Right cardiac atrium (tissue), 5 donors: ENCODE results near the gene CCDC157. TPM values are rescaled to one million over a fixed set of nuclear protein-coding genes. Genes with fewer than 3 reads are reported as not detected.

Experiments
- ATAC-seq, 2 donors: fragments of 200-7000 bp; cut with Tn5 transposase; one replicate each; pipeline versions ENCODE4 v1.8.0 to v1.9.1; 2020; ENCODE audit warnings: moderate library complexity in 2 of 2, mild to moderate bottlenecking in 1 of 2
- DNase-seq, 3 donors: peaks; one replicate each; pipeline ENCODE4 v3.0.0-alpha.2; 2020
- H3K27ac ChIP-seq: one replicate; pipeline ENCODE4 v1.5.1; 2013; ENCODE audit warnings: mild to moderate bottlenecking, low read length, control low read depth, moderate library complexity
- H3K27me3 ChIP-seq: one replicate; pipeline ENCODE4 v1.6.1; 2013; ENCODE audit not compliant: control insufficient read depth, insufficient read depth
- H3K4me1 ChIP-seq: one replicate; pipeline ENCODE4 v1.6.1; 2013; ENCODE audit warnings: low read length; ENCODE audit not compliant: control insufficient read depth, insufficient read depth
- H3K4me3 ChIP-seq: one replicate; pipeline ENCODE4 v1.5.1; 2013; ENCODE audit warnings: low read length, control low read depth
- H3K9me3 ChIP-seq: one replicate; pipeline ENCODE4 v1.6.1; 2013; ENCODE audit warnings: low read length; ENCODE audit not compliant: control insufficient read depth
- WGBS: extraction: QIAGEN DNeasy Blood & Tissue Kit; methylation state at CpG from one replicate; pipeline ENCODE4 v1.1.7; 2013; 5-methylcytosine and 5-hydroxymethylcytosine counted together
- intact Hi-C, 4 donors: fragments of 100-400 bp; cut with DNase I; formaldehyde crosslinking; loops; one replicate each; pipeline versions ENCODE4 v1.11.0 to v1.14.0; 2022 to 2023
- polyA plus RNA-seq: library from polyadenylated mRNA; stranded (reverse); fragments of 200-250 nt; gene quantifications from one replicate; pipeline ENCODE4 v1.2.3, GENCODE V29; 2013
- total RNA-seq, 4 donors: library from RNA; stranded (reverse); fragmentation: NEBNext Ultra II Directional; extraction: Animal tissue kit (Norgen Biotek cat#: 25700); gene quantifications; one replicate each; pipeline ENCODE4 v1.2.1, GENCODE V29; 2021
- donor health status: healthy with polysubstance abuse.
- donor health status: DM: no; HTN: yes; CAD: no.
- donor health status: DM: no; HTN: no; CAD: no.
- donor health status: DM: no; HTN: yes; CAD: no; lungs with severe emphysema.
- donor health status: DM: yes; HTN: yes; CAD: no.

CCDC157 gene
- total and polyA plus RNA-seq, 5 donors: 0.47 to 2.1 (median 1.3) TPM

GRCh38 chr22:30358541-30358940 lies 1.7 kb downstream of the CCDC157 start:
- peaks cover 13% of the 10 kb centered on the region for H3K4me1 ChIP-seq
- H3K9me3 ChIP-seq: no peaks in the 10 kb centered on the region
- no peak for DNase-seq
- H3K27ac ChIP-seq: no peak overlapping the region
- no peaks in the 10 kb centered on the region for H3K27me3 ChIP-seq
- no peak overlapping the region for H3K4me3 ChIP-seq
- no peak for ATAC-seq
- intact Hi-C loops: loop anchor here in 1 of 4 donors (5.0 kb wide), 1 partner anchor 71 kb away; the partner anchor contains the start of gene CASTOR1
- 86% methylated on average over 6 of the region's 6 CpGs for WGBS

DNA sequence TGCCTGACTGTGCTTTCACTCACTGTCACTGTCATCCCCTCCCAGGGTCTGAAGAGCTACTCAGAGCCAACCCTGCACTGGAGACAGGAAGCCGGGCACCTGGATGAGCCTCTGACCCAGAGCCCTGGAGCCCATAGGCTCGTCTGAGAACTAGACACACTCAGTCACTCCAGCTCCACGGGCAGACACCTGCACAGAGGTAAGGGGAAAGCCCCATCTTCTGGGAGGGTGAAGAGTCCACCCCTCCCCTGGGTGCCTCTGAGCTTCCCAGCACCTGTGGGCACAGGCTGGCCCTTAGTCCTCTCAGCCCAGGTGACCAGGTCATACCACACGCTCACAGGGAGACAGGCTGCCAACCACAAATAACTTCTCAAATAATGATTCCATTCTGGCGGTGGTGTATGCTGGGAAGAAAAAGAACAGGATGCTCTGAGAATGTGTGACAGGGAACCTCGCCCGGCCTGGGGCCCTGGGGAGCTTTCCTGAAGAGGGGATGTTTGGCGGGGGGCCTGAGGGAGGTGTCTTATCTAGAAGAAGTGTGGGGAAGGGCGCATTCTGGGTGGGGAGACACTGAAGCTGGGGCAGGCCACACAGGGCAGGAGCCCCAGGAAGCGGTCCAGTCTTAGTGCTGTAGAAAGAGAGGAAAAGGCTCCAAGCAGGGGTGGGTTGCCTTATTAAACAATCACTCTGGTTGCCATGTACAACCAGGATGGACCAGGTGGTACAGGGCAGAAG lies 5.3 kb downstream of the CCDC157 start:
- 85% methylated on average over 10 of the region's 10 CpGs for WGBS

DNA sequence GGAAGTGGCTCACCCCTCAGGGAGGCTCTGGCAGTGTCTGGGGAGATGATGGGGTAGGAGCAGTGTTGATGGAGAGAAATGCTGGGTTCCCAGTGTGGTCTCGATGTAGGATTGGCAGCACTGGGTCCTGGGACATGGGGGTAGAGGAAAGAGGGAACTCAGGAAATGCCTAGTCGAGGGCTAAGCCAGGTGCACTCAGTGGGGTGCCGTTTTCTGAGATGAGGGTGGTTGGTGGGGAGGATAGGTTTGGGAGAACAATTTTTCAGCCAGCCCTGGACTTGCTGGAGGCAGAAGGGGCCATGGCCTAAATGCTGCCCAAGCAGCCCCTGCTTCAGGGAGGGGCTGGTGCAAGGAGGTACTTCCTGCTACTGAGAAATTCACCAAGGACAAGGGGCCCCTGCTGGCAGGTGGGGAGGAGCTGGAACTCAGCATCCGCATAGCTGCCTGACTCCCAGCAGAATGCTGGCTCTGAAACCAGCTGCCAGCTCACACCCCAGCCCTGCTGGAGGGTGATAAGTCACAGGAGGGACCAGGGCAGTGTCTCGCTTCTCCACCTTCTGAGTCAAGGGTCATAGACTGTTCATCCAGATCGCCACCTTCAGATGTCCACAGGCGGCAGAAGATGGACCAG lies 6.0 kb downstream of the CCDC157 start:
- Histone ChIP-seq H3K4me3 (no peak overlapping the region), H3K4me1 (no peaks in the 10 kb centered on the region), H3K27me3 (no peaks in the 10 kb centered on the region), H3K27ac (no peak overlapping the region), H3K9me3 (no peaks in the 10 kb centered on the region)
- no peak for ATAC-seq
- DNase-seq: no peak
- intact Hi-C loops: no loop called here
- 80% methylated on average over 7 of the region's 7 CpGs for whole genome bisulfite sequencing

More for the DNA sequence above, 5.3 kb downstream of the CCDC157 start:
- no peaks in the 10 kb centered on the region for H3K27me3 ChIP-seq
- no peak for DNase-seq
- no peak overlapping the region for H3K27ac ChIP-seq
- H3K9me3 ChIP-seq: no peaks in the 10 kb centered on the region
- H3K4me3 ChIP-seq: no peak overlapping the region
- no peak for ATAC-seq
- intact Hi-C loops: no loop called here
- H3K4me1 ChIP-seq: no peaks in the 10 kb centered on the region

GRCh38 chr22:30365891-30366290 lies 9.1 kb downstream of the CCDC157 start:
- Histone ChIP-seq H3K27ac (no peak overlapping the region), H3K4me1 (no peaks in the 10 kb centered on the region), H3K27me3 (no peaks in the 10 kb centered on the region), H3K4me3 (no peak overlapping the region), H3K9me3 (no peaks in the 10 kb centered on the region)
- DNase-seq: no peak
- 95% methylated on average over 18 of the region's 18 CpGs for WGBS
- intact Hi-C loops: no loop called here
- no peak for ATAC-seq

- intact Hi-C loops: no loop called here
- DNase-seq: no peak
- no peaks in the 10 kb centered on the region for H3K27me3 ChIP-seq
- H3K4me3 ChIP-seq: no peak overlapping the region
- H3K27ac ChIP-seq: no peak overlapping the region
- ATAC-seq: no peak
- no peaks in the 10 kb centered on the region for H3K4me1 ChIP-seq
- H3K9me3 ChIP-seq: no peaks in the 10 kb centered on the region
- 93% methylated on average over 9 of the region's 9 CpGs for WGBS
These were observed 11.6 kb downstream of the CCDC157 start for GRCh38 chr22:30368420-30368819.

DNA sequence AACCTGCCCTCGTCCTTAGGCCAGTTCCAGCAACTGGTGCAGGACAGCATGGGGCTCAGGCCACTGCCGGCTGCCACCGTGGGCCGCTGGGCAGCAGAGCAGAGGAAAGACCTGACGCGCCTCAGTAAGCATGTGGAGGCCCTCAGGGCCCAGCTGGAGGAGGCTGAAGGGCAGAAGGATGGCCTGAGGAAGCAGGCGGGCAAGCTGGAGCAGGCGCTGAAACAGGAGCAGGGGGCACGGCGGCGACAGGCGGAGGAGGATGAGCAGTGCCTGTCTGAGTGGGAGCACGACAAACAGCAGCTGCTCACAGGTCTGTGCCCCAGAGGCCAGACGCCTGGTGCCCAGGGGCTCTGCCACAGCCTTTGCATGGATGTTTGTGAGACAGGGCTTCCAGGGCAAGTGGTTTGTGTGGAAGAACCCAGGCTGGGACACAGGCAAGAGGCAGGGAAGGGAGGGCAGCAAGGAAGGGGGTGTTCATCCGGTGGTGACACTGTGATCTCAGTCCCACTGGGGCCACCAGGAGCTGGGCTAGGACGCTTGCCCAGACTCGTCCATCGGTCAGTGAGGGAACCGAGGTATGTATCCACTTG lies 13.9 kb downstream of the CCDC157 start:
- no peak overlapping the region for H3K4me3 ChIP-seq
- H3K27ac ChIP-seq: no peak overlapping the region
- intact Hi-C loops: no loop called here
- no peaks in the 10 kb centered on the region for H3K27me3 ChIP-seq
- DNase-seq (no peak), ATAC-seq (no peak)
- no peaks in the 10 kb centered on the region for H3K4me1 ChIP-seq
- no peaks in the 10 kb centered on the region for H3K9me3 ChIP-seq
- 69% methylated on average over 19 of the region's 19 CpGs for WGBS

GRCh38 chr22:30371321-30371720 lies 14.5 kb downstream of the CCDC157 start:
- ATAC-seq: no peak
- H3K4me3 ChIP-seq: no peak overlapping the region
- no peaks in the 10 kb centered on the region for H3K9me3 ChIP-seq
- no peaks in the 10 kb centered on the region for H3K4me1 ChIP-seq
- no peak overlapping the region for H3K27ac ChIP-seq
- no peaks in the 10 kb centered on the region for H3K27me3 ChIP-seq
- no peak for DNase-seq
- 90% methylated on average over 9 of the region's 9 CpGs for whole genome bisulfite sequencing
- intact Hi-C loops: no loop called here

- 74% methylated on average over 13 of the region's 13 CpGs for WGBS
- no peak for ATAC-seq
- no peak overlapping the region for H3K27ac ChIP-seq
- no peaks in the 10 kb centered on the region for H3K9me3 ChIP-seq
- DNase-seq: no peak
- H3K27me3 ChIP-seq: no peaks in the 10 kb centered on the region
- intact Hi-C loops: no loop called here
- H3K4me3 ChIP-seq: no peak overlapping the region
- H3K4me1 ChIP-seq: no peaks in the 10 kb centered on the region
These were observed 15.2 kb downstream of the CCDC157 start for GRCh38 chr22:30371981-30372380.

DNA sequence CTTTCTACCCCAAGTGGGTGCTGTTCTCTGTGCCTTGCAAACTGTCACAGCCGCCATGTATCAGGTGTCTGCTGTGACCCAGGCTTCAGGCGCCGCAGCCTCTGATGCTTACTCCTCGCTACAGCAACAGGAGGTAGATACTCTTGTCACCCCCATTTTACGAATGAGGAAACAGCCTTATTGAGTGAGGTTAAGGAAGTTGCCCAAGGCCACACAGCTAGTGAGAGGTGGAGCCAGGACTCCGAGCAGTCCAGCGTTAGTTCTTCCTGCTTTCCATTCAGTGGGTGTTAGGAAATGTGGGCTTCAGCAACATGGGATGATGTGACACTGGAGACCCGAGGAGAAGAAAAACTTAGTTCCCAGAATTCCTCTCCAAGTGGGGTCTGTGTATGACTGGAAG lies 16.1 kb downstream of the CCDC157 start:
- ATAC-seq: no peak
- Histone ChIP-seq H3K27me3 (no peaks in the 10 kb centered on the region), H3K4me3 (no peak overlapping the region), H3K9me3 (no peaks in the 10 kb centered on the region), H3K4me1 (no peaks in the 10 kb centered on the region), H3K27ac (no peak overlapping the region)
- DNase-seq: no peak
- 61% methylated on average over 8 of the region's 8 CpGs for WGBS
- intact Hi-C loops: no loop called here

- Histone ChIP-seq H3K4me3 (no peak overlapping the region), H3K27me3 (no peaks in the 10 kb centered on the region), H3K9me3 (no peaks in the 10 kb centered on the region), H3K27ac (no peak overlapping the region), H3K4me1 (no peaks in the 10 kb centered on the region)
- WGBS: 83% methylated on average over 33 of the region's 33 CpGs
- peak in 1 of 2 donors; percentile 2 for ATAC-seq
- intact Hi-C loops: no loop called here
- DNase-seq: peak in 1 of 3 donors; percentile 38
These were observed 16.8 kb downstream of the CCDC157 start for GRCh38 chr22:30373331-30374325.
